T-cell (primary cell): ENCODE measurements around the gene SHOC2. TPM values are rescaled to one million over a fixed set of nuclear protein-coding genes. Genes with fewer than 3 reads are reported as not detected.

ENCODE experiments used
- ATAC-seq, 4 experiments: fragments of 200-7000 bp in 3 of 4; fragments of 150-1000 bp in 1 of 4; cut with Tn5 transposase; replicated peaks in 1 of 4; 1 replicate in 3 of 4; 2 replicates in 1 of 4; pipeline ENCODE4 v1.10.0; 2021; ENCODE audit warnings: moderate library complexity in 3 of 4, mild to moderate bottlenecking in 2 of 4, moderate number of reproducible peaks in 1 of 4
- CTCF ChIA-PET, 2 donors: fragments of 300-600 bp; sonication (Branson Sonifier 250); formaldehyde crosslinking; loops; one replicate each; lab custom pipeline; 2022; ENCODE audit warnings: antibody characterized with exemption in 2 of 2; lab: Charles Lee
- POLR2A ChIA-PET, 2 donors: fragments of 300-600 bp; sonication (Branson Sonifier 250); formaldehyde crosslinking; loops; one replicate each; lab custom pipeline; 2022; ENCODE audit warnings: antibody characterized with exemption in 2 of 2; lab: Charles Lee
- DNase-seq, 35 experiments: peaks; one replicate each; pipeline versions ENCODE4 v3.0.0 to v3.0.0-alpha.2; 2013 to 2023
- H3K27ac ChIP-seq: one replicate; pipeline ENCODE4 v1.5.1; 2013; ENCODE audit warnings: low read length
- H3K27me3 ChIP-seq, 2 experiments: replicated peaks in 1 of 2; 1 replicate in 1 of 2; 2 replicates in 1 of 2; pipeline versions ENCODE4 v1.6.1 to v1.7.0; 2013; ENCODE audit warnings: low read length in 1 of 2, mixed read lengths in 1 of 2; ENCODE audit not compliant: control insufficient read depth in 2 of 2, insufficient read depth in 2 of 2; ENCODE audit errors: extremely low read depth in 1 of 2
- H3K36me3 ChIP-seq, 2 donors: 1 replicate in 1 of 2; 2 replicates in 1 of 2; pipeline versions ENCODE4 v1.6.1 to v1.7.0; 2013; ENCODE audit warnings: low read length in 1 of 2; ENCODE audit not compliant: control insufficient read depth in 2 of 2, insufficient read depth in 1 of 2; ENCODE audit errors: extremely low read depth in 1 of 2
- H3K4me1 ChIP-seq, 2 experiments: 1 replicate in 1 of 2; 2 replicates in 1 of 2; pipeline versions ENCODE4 v1.6.1 to v1.7.0; 2013; ENCODE audit warnings: low read length in 2 of 2, mixed read lengths in 1 of 2; ENCODE audit not compliant: insufficient read depth in 2 of 2, control insufficient read depth in 1 of 2; ENCODE audit errors: extremely low read depth in 1 of 2
- H3K4me3 ChIP-seq, 2 donors: 1 replicate in 1 of 2; 2 replicates in 1 of 2; pipeline versions ENCODE4 v1.5.1 to v1.7.0; 2013; ENCODE audit warnings: mild to moderate bottlenecking in 2 of 2, low read length in 1 of 2, moderate library complexity in 1 of 2; ENCODE audit not compliant: control insufficient read depth in 1 of 2; ENCODE audit errors: extremely low read depth in 1 of 2
- H3K9me3 ChIP-seq: 2 replicates; pipeline ENCODE4 v1.7.0; 2013
- H3K27ac Mint-ChIP-seq, 2 donors: one replicate each; pipeline ENCODE4 v1.8.0; 2020 to 2021; ENCODE audit warnings: mild to moderate bottlenecking in 2 of 2, mixed read lengths in 2 of 2
- H3K27me3 Mint-ChIP-seq, 2 donors: one replicate each; pipeline ENCODE4 v1.8.0; 2021 to 2022; ENCODE audit warnings: mixed read lengths in 2 of 2
- H3K36me3 Mint-ChIP-seq: one replicate; pipeline ENCODE4 v1.8.0; 2021; ENCODE audit warnings: mixed read lengths
- H3K4me1 Mint-ChIP-seq, 3 donors: one replicate each; pipeline ENCODE4 v1.8.0; 2020 to 2022; ENCODE audit warnings: mixed read lengths in 3 of 3, mild to moderate bottlenecking in 1 of 3
- H3K4me3 Mint-ChIP-seq, 3 donors: one replicate each; pipeline ENCODE4 v1.8.0; 2020 to 2022; ENCODE audit warnings: mild to moderate bottlenecking in 3 of 3, mixed read lengths in 3 of 3, moderate library complexity in 3 of 3
- H3K9me3 Mint-ChIP-seq, 3 donors: one replicate each; pipeline ENCODE4 v1.8.0; 2020 to 2022; ENCODE audit warnings: mixed read lengths in 3 of 3
- WGBS: methylation state at CpG from one replicate; pipeline ENCODE4 v1.1.5; 2013; ENCODE audit warnings: missing lambda C conversion rate; ENCODE audit not compliant: insufficient coverage; 5-methylcytosine and 5-hydroxymethylcytosine counted together
- total RNA-seq, 35 experiments: library from RNA in 6 of 35; stranded (reverse) in 6 of 35; fragments of 120-200 nt in 1 of 35; gene quantifications; one replicate each; pipeline versions ENCODE4 v1.2.1 to v1.2.4 and lab custom pipeline; 2013 to 2026

The SHOC2 gene
- total RNA-seq, 5 donors from 2014 or later (not counting 1 experiment from before 2014, with no cell fraction given): 53.3 to 65.1 (median 54.0) TPM

- H3K36me3 ChIP-seq: no peaks in the 10 kb centered on the region
- H3K36me3 Mint-ChIP-seq: peaks cover 27% of the 10 kb centered on the region
- peaks cover 61 to 66% (median 63%) of the 10 kb centered on the region in 3 donors for H3K4me1 Mint-ChIP-seq
- H3K4me1 ChIP-seq: no peaks in the 10 kb centered on the region
- ATAC-seq (no peak), DNase-seq (no peak)
- no peak overlapping the region for H3K4me3 Mint-ChIP-seq
- WGBS: no CpG with 5 or more reads among the region's 1 CpG
- H3K9me3 ChIP-seq: no peaks in the 10 kb centered on the region
- H3K27me3 ChIP-seq: no peaks in the 10 kb centered on the region
- ChIA-PET CTCF (interaction anchor here in 1 of 2 donors (0.8 kb wide), 1 partner anchor 41 kb away, joined by 3 read pairs; no protein-coding TSS in a partner anchor), POLR2A (interaction anchor here in 1 of 2 donors (0.8 kb wide), 1 partner anchor 279 kb away, joined by 6 read pairs; no protein-coding TSS in a partner anchor)
- H3K27me3 Mint-ChIP-seq: no peaks in the 10 kb centered on the region
- H3K27ac Mint-ChIP-seq: no peak overlapping the region
- H3K9me3 Mint-ChIP-seq: peaks cover 0 to 4% (median 2%) of the 10 kb centered on the region in 3 donors
- H3K4me3 ChIP-seq: no peak overlapping the region
- no peak overlapping the region for H3K27ac ChIP-seq
Measured at GRCh38 chr10:110957606-110958005, 38.2 kb downstream of the SHOC2 start.

GRCh38 chr10:110959379-110960332, 40.3 kb downstream of the SHOC2 start:
- ATAC-seq: no peak
- no peak for DNase-seq
- Histone ChIP-seq H3K36me3 (peaks cover under 1 to 2% of the 10 kb centered on the region in 2 donors), H3K27ac (no peak overlapping the region), H3K4me1 (peaks cover 0 to 1% of the 10 kb centered on the region in 2 experiments), H3K4me3 (no peak overlapping the region), H3K27me3 (no peaks in the 10 kb centered on the region), H3K9me3 (no peaks in the 10 kb centered on the region)
- Mint-ChIP-seq H3K27me3 (no peaks in the 10 kb centered on the region), H3K9me3 (peaks cover 0 to 4% (median 0%) of the 10 kb centered on the region in 3 donors), H3K36me3 (peaks cover 29% of the 10 kb centered on the region), H3K27ac (no peak overlapping the region), H3K4me3 (no peak overlapping the region), H3K4me1 (peaks cover 65 to 69% (median 67%) of the 10 kb centered on the region in 3 donors)
- no CpG with 5 or more reads among the region's 4 CpGs for WGBS
- ChIA-PET POLR2A (no interaction called here), CTCF (no interaction called here)

DNA sequence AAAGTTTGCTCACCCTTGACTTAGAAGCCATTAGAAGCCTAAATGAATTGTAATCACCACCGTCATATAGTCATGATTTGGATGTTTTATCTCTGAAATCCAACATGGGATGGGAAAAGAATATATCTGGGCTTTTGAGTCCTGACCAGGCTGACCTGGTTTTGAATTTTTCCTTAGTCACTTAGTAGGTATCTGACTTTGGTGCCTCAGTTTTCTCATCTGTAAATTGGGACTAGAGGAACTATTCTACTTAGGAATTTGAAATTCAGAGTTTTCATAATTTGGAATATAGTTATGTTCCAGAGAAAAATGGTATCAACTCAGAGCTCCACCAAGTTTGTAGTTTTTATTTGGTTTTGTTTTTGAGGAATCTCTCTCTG, 40.9 kb downstream of the SHOC2 start:
- no peak overlapping the region for H3K4me3 ChIP-seq
- ATAC-seq: no peak
- POLR2A ChIA-PET: no interaction called here
- CTCF ChIA-PET: no interaction called here
- H3K27me3 ChIP-seq: no peaks in the 10 kb centered on the region
- no peak overlapping the region for H3K27ac Mint-ChIP-seq
- H3K9me3 Mint-ChIP-seq: no peaks in the 10 kb centered on the region
- no peak overlapping the region for H3K27ac ChIP-seq
- H3K36me3 ChIP-seq: peaks cover 2 to 3% of the 10 kb centered on the region in 2 donors
- DNase-seq: no peak
- peaks cover 0 to 2% of the 10 kb centered on the region in 2 experiments for H3K4me1 ChIP-seq
- no peak overlapping the region for H3K4me3 Mint-ChIP-seq
- H3K9me3 ChIP-seq: no peaks in the 10 kb centered on the region
- peaks cover 65 to 69% (median 67%) of the 10 kb centered on the region in 3 donors for H3K4me1 Mint-ChIP-seq
- H3K36me3 Mint-ChIP-seq: peaks cover 27% of the 10 kb centered on the region
- no peaks in the 10 kb centered on the region for H3K27me3 Mint-ChIP-seq
- WGBS: no CpG with 5 or more reads among the region's 1 CpG

GRCh38 chr10:110962443-110962842, 43.0 kb downstream of the SHOC2 start:
- ATAC-seq (no peak), DNase-seq (no peak)
- POLR2A ChIA-PET: interaction anchor here in 1 of 2 donors (0.6 kb wide), 1 partner anchor 18 kb away, joined by 3 read pairs; no protein-coding TSS in a partner anchor
- Mint-ChIP-seq H3K27ac (no peak overlapping the region), H3K4me3 (no peak overlapping the region), H3K27me3 (no peaks in the 10 kb centered on the region), H3K9me3 (no peaks in the 10 kb centered on the region), H3K4me1 (peaks cover 60 to 70% (median 69%) of the 10 kb centered on the region in 3 donors), H3K36me3 (peaks cover 21% of the 10 kb centered on the region)
- peaks cover 0 to 2% of the 10 kb centered on the region in 2 experiments for H3K4me1 ChIP-seq
- WGBS: 42% methylated on average over 1 of the region's 2 CpGs
- CTCF ChIA-PET: no interaction called here
- H3K27ac ChIP-seq: no peak overlapping the region
- H3K27me3 ChIP-seq: no peaks in the 10 kb centered on the region
- H3K4me3 ChIP-seq: no peak overlapping the region
- H3K9me3 ChIP-seq: no peaks in the 10 kb centered on the region
- peaks cover 2 to 3% of the 10 kb centered on the region in 2 donors for H3K36me3 ChIP-seq

GRCh38 chr10:110963162-110963561, 43.8 kb downstream of the SHOC2 start:
- Mint-ChIP-seq H3K4me1 (peaks cover 58 to 68% (median 66%) of the 10 kb centered on the region in 3 donors), H3K27ac (no peak overlapping the region), H3K9me3 (no peaks in the 10 kb centered on the region), H3K27me3 (no peaks in the 10 kb centered on the region), H3K36me3 (peaks cover 21% of the 10 kb centered on the region), H3K4me3 (no peak overlapping the region)
- Histone ChIP-seq H3K4me1 (peaks cover 0 to 2% of the 10 kb centered on the region in 2 experiments), H3K4me3 (no peak overlapping the region), H3K36me3 (peaks cover 2 to 3% of the 10 kb centered on the region in 2 donors), H3K27ac (no peak overlapping the region), H3K27me3 (no peaks in the 10 kb centered on the region), H3K9me3 (no peaks in the 10 kb centered on the region)
- no peak for DNase-seq
- CTCF ChIA-PET: no interaction called here
- no CpG with 5 or more reads among the region's 2 CpGs for WGBS
- POLR2A ChIA-PET: interaction anchor here in 1 of 2 donors (0.6 kb wide), 1 partner anchor 13 kb away, joined by 3 read pairs; no protein-coding TSS in a partner anchor
- no peak for ATAC-seq

GRCh38 chr10:110964681-110965080, 45.3 kb downstream of the SHOC2 start:
- peaks cover 0 to 2% of the 10 kb centered on the region in 2 experiments for H3K4me1 ChIP-seq
- no peak overlapping the region for H3K4me3 ChIP-seq
- no peak for DNase-seq
- H3K9me3 ChIP-seq: no peaks in the 10 kb centered on the region
- Mint-ChIP-seq H3K4me1 (peaks cover 58 to 69% (median 67%) of the 10 kb centered on the region in 3 donors), H3K27ac (no peak overlapping the region), H3K36me3 (peaks cover 21% of the 10 kb centered on the region), H3K27me3 (no peaks in the 10 kb centered on the region), H3K9me3 (no peaks in the 10 kb centered on the region), H3K4me3 (no peak overlapping the region)
- no peaks in the 10 kb centered on the region for H3K27me3 ChIP-seq
- CTCF ChIA-PET: no interaction called here
- peaks cover 2 to 3% of the 10 kb centered on the region in 2 donors for H3K36me3 ChIP-seq
- no CpG with 5 or more reads among the region's 5 CpGs for WGBS
- H3K27ac ChIP-seq: no peak overlapping the region
- no peak for ATAC-seq
- POLR2A ChIA-PET: interaction anchor here in 1 of 2 donors (0.6 kb wide), 1 partner anchor 70 kb away, joined by 3 read pairs; no protein-coding TSS in a partner anchor
